Prostate gland (tissue), 2 donors: Measurements from ENCODE around the gene DMD.

Experiments used
- CTCF ChIP-seq, 4 experiments: fragments of 200-600 bp in 2 of 4; fragments of 450-650 bp in 2 of 4; sonication (generic) in 2 of 4; IDR thresholded peaks; 1 replicate in 3 of 4; 2 replicates in 1 of 4; pipeline ENCODE4 v1.5.1; 2016 to 2019; ENCODE audit warnings: antibody characterized with exemption in 4 of 4, mild to moderate bottlenecking in 2 of 4, moderate library complexity in 2 of 4
- POLR2AphosphoS5 ChIP-seq: sonication (generic); formaldehyde crosslinking; IDR thresholded peaks from one replicate; pipeline ENCODE4 v1.6.1; 2017; ENCODE audit warnings: antibody characterized with exemption

DNA sequence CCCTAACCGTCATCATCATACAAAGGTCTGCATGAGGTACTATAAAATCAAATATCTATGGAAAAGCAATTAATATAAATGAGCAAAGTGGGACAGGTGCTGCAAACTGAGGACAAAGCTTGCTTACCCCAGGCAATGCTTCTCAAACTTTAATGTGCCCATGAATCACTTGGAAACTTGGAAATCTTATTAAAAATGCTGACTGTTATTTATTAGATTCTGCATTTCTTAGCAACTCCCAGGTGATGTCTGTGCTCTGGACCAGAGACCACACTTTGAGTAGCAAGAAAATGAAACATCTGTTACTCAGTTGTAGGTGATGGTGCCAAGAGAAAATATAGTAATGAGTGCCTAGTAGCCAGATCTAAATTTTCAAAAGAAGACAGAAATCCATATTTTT lies 1249.1 kb downstream of the DMD start:
- TF ChIP-seq CTCF (IDR thresholded peaks at IDR 0.05): no peak
- no peak for TF ChIP-seq POLR2AphosphoS5
